ENCODE data around the gene GTF3A.

DNA sequence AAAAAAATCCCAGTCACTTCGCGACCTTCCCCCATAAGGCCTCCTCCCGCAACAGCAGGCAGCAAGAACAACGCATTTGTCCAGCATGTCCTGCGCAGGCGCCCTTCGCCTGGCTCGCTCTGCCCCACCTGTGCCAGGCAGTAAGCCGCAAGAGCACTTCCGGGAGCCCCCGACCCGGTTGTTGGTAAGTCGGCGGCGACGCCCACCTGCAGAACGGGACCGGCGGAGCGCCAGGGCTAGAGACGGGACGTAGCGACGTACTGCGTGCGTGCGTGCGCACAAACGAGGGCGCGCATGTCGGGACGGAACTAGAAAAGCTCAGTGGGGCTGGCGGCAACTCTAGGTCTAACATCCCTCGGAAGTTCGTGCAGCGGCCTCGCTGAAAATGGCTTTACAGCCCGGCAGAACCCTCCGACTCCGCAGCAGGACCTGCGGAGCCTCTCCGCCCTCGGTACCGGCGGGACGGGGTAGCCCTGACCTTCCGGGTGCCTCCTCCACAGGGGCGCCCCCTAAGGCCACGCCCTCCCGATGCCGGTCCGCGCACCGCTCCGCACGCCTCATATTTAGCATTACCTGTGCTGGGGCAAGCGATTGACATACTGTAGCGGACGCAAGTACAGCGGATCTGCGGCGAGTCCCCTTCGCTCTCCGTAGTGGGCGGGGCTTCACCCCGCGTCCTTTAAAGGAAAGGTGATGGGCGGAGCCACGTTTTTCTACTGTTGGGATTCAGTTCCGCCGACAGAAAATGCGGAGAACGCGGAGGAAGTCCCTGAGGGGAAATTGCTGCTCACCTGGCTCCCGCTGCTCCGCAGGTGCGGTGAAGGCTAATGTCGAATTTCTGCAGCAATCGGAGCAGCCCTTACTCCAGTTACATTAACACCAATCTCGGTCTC, 25.8 kb downstream of the GTF3A start, which contains the start of gene MTIF3:
- TF ChIP-seq EGR1 (IDR thresholded peaks at IDR 0.05) (peak; percentile 23; the same call in 1 of the 2 replicates), RAD21 (IDR thresholded peaks at IDR 0.05; ENCODE audit: low read depth) (no peak), EP300 (IDR thresholded peaks at IDR 0.05; ENCODE audit: borderline replicate concordance) (peak; percentile 23; the same call in 1 of the 2 replicates), TEAD4 (IDR thresholded peaks at IDR 0.05) (peak; percentile 34; the same call in 1 of the 2 replicates), YY1 (IDR thresholded peaks at IDR 0.05; ENCODE audit: low read depth) (no peak; the same call in 1 of the 2 replicates), TAF1 (IDR thresholded peaks at IDR 0.05; ENCODE audit: low read depth) (peak; percentile 52), FOXM1 (IDR thresholded peaks at IDR 0.05; ENCODE audit: borderline replicate concordance, low read depth) (no peak; the same call in 1 of the 2 replicates)

Measured in Ishikawa (cell line).